ENCODE data around the gene PATZ1. TPM values are rescaled to one million over a fixed set of nuclear protein-coding genes. Genes with fewer than 3 reads are reported as not detected.
A peak's percentile ranks its signal among the peaks of the same experiment; 100 is the strongest.

Gene PATZ1
- total and polyA plus RNA-seq, 2 donors = 25.2 to 33.4 TPM

GRCh38 chr22:31291481-31292235 lies 54.5 kb downstream of the PATZ1 start:
- whole genome bisulfite sequencing = 4% methylated on average over 20 of the region's 20 CpGs
- no peaks in the 10 kb centered on the region for H3K27me3 ChIP-seq (ENCODE audit: control insufficient read depth in 2 of 2, insufficient read depth in 1 of 2, low read length in 1 of 2)

DNA sequence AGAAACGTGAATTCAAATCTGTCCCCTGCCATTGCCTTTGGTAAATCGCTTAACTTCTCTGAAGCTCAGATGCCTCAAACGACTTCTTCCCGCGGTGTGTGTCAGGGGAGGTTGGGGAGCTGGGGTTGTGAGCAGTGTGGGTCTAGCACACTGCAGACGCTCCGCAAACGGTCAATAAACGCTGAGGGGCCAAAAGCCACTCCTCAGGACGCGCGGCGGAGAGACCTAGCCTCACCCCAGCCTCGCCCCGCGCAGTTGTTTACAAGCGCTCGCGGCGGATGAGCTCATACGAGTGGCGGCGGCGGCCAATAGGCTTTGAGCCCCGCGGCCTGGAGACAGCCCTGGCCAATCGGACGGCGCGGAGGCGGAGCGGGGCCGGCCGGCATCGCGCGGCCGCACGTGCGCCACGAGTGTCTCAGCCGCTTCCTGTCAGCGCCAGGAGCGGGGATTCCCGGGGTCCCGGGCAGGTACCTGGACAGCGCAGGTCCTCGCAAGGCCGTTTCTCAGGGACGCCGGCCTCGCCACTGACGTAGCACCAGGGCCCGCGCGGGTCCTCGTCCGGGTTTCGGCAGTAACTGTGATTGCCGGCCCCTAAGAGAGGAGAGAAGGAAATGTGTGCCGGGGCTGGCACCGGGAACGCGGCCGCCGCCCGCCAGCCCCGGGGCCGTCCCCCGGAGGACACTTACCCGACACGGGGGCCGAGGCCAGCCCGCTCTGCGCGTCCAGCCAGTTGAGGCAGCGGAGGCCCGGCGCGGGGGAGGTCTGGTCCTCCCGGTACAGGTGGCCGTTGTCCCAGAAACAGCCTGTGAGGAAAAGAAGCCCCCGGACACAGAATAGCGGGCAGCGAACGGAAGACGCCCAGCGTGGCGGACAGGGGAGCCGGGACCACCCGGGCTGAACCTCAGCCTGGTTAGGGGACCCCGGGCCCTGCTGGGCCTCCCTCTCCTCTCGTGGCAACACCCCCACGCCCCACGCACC lies 55.4 kb downstream of the PATZ1 start:
- peak overlapping the region; percentile 95 to 100 for H3K27ac ChIP-seq (ENCODE audit: low read depth in 1 of 2, low read length in 1 of 2)
- peak in 8 of 9 donors; percentile 76 to 97 (median 90) for DNase-seq (ENCODE audit: low read depth in 6 of 9, low spot score in 9 of 9)
- under 1% methylated on average over 95 of the region's 95 CpGs for WGBS
- peaks cover 31 to 65% of the 10 kb centered on the region in 2 donors for H3K4me1 ChIP-seq (ENCODE audit: control insufficient read depth in 2 of 2, insufficient read depth in 2 of 2, low read length in 2 of 2)
- no peaks in the 10 kb centered on the region for H3K9me3 ChIP-seq (ENCODE audit: control insufficient read depth in 2 of 2, insufficient read depth in 1 of 2, low read length in 1 of 2)
- no peaks in the 10 kb centered on the region for H3K27me3 ChIP-seq (ENCODE audit: control insufficient read depth in 2 of 2, insufficient read depth in 1 of 2, low read length in 1 of 2)
- H3K4me3 ChIP-seq (ENCODE audit: low read length in 2 of 2) = peak overlapping the region; percentile 63 to 100
- H3K36me3 ChIP-seq (ENCODE audit: control insufficient read depth in 2 of 2, insufficient read depth in 2 of 2, low read length in 1 of 2) = peaks cover 29 to 49% of the 10 kb centered on the region in 2 donors

More at GRCh38 chr22:31291481-31292235, 54.5 kb downstream of the PATZ1 start:
- H3K4me3 ChIP-seq (ENCODE audit: low read length in 2 of 2) = peak overlapping the region; percentile 63 to 100
- DNase-seq (ENCODE audit: low read depth in 6 of 9, low spot score in 9 of 9) = peak in 4 of 9 donors; percentile 32 to 71 (median 42)
- H3K9me3 ChIP-seq (ENCODE audit: control insufficient read depth in 2 of 2, insufficient read depth in 1 of 2, low read length in 1 of 2) = no peaks in the 10 kb centered on the region
- peak overlapping the region; percentile 93 to 100 for H3K27ac ChIP-seq (ENCODE audit: low read depth in 1 of 2, low read length in 1 of 2)
- H3K36me3 ChIP-seq (ENCODE audit: control insufficient read depth in 2 of 2, insufficient read depth in 2 of 2, low read length in 1 of 2) = peaks cover 26 to 41% of the 10 kb centered on the region in 2 donors
- H3K4me1 ChIP-seq (ENCODE audit: control insufficient read depth in 2 of 2, insufficient read depth in 2 of 2, low read length in 2 of 2) = peaks cover 28 to 57% of the 10 kb centered on the region in 2 donors

- H3K9me3 ChIP-seq (ENCODE audit: control insufficient read depth in 2 of 2, insufficient read depth in 1 of 2, low read length in 1 of 2) = no peaks in the 10 kb centered on the region
- peak in 1 of 9 donors; percentile 36 for DNase-seq (ENCODE audit: low read depth in 6 of 9, low spot score in 9 of 9)
- peak overlapping the region; percentile 58 to 100 for H3K4me3 ChIP-seq (ENCODE audit: low read length in 2 of 2)
- 76% methylated on average over 13 of the region's 13 CpGs for WGBS
- peaks cover 45 to 80% of the 10 kb centered on the region in 2 donors for H3K4me1 ChIP-seq (ENCODE audit: control insufficient read depth in 2 of 2, insufficient read depth in 2 of 2, low read length in 2 of 2)
- H3K27me3 ChIP-seq (ENCODE audit: control insufficient read depth in 2 of 2, insufficient read depth in 1 of 2, low read length in 1 of 2) = no peaks in the 10 kb centered on the region
- peaks cover 43 to 61% of the 10 kb centered on the region in 2 donors for H3K36me3 ChIP-seq (ENCODE audit: control insufficient read depth in 2 of 2, insufficient read depth in 2 of 2, low read length in 1 of 2)
- H3K27ac ChIP-seq (ENCODE audit: low read depth in 1 of 2, low read length in 1 of 2) = peak overlapping the region; percentile 95 to 100
These were observed 56.8 kb downstream of the PATZ1 start for GRCh38 chr22:31289344-31289743.

GRCh38 chr22:31288496-31289240 lies 57.5 kb downstream of the PATZ1 start:
- peak overlapping the region in 1 of 2 donors; percentile 100 for H3K4me3 ChIP-seq (ENCODE audit: low read length in 2 of 2)
- no peaks in the 10 kb centered on the region for H3K27me3 ChIP-seq (ENCODE audit: control insufficient read depth in 2 of 2, insufficient read depth in 1 of 2, low read length in 1 of 2)
- 78% methylated on average over 5 of the region's 5 CpGs for WGBS
- H3K36me3 ChIP-seq (ENCODE audit: control insufficient read depth in 2 of 2, insufficient read depth in 2 of 2, low read length in 1 of 2) = peaks cover 48 to 67% of the 10 kb centered on the region in 2 donors
- H3K4me1 ChIP-seq (ENCODE audit: control insufficient read depth in 2 of 2, insufficient read depth in 2 of 2, low read length in 2 of 2) = peaks cover 49 to 82% of the 10 kb centered on the region in 2 donors
- H3K9me3 ChIP-seq (ENCODE audit: control insufficient read depth in 2 of 2, insufficient read depth in 1 of 2, low read length in 1 of 2) = no peaks in the 10 kb centered on the region
- no peak for DNase-seq (ENCODE audit: low read depth in 6 of 9, low spot score in 9 of 9)
- H3K27ac ChIP-seq (ENCODE audit: low read depth in 1 of 2, low read length in 1 of 2) = peak overlapping the region; percentile 95 to 100

DNA sequence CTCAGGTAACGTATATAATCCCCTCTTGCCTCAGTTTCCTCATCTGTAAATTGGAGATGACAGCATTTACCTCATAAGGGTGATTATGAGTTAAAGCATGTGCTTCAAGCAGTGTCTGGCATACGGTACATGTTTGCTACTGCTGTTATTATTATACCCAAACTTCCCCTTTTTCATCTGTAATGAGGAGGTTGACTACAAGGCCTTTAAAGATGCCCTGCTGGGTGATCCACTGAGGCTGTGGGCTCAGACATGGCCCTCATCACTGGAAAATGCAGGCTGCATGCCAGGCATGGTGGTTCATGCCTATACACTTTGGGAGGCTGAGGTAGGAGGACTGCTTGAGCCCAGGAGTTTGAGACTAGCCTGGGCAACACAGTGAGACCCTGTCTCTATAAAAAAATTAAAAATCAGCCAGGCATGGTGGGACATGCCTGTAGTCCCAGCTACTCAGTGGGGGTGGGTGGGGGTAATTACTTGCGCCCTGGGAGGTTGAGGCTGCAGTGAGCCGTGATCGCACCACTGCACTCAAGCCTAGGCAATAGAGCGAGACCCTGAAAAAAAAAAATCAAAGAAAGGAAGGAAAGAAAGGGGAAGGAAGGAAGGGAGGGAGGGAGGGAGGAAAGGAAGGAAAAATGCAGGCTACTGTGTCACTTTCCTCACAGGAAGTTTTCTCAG lies 58.2 kb downstream of the PATZ1 start:
- whole genome bisulfite sequencing = 83% methylated on average over 6 of the region's 6 CpGs
- H3K9me3 ChIP-seq (ENCODE audit: control insufficient read depth in 2 of 2, insufficient read depth in 1 of 2, low read length in 1 of 2) = no peaks in the 10 kb centered on the region
- peak overlapping the region; percentile 15 to 99 for H3K27ac ChIP-seq (ENCODE audit: low read depth in 1 of 2, low read length in 1 of 2)
- H3K4me3 ChIP-seq (ENCODE audit: low read length in 2 of 2) = peak overlapping the region in 1 of 2 donors; percentile 100
- H3K4me1 ChIP-seq (ENCODE audit: control insufficient read depth in 2 of 2, insufficient read depth in 2 of 2, low read length in 2 of 2) = peaks cover 49 to 78% of the 10 kb centered on the region in 2 donors
- H3K27me3 ChIP-seq (ENCODE audit: control insufficient read depth in 2 of 2, insufficient read depth in 1 of 2, low read length in 1 of 2) = no peaks in the 10 kb centered on the region
- peaks cover 55 to 74% of the 10 kb centered on the region in 2 donors for H3K36me3 ChIP-seq (ENCODE audit: control insufficient read depth in 2 of 2, insufficient read depth in 2 of 2, low read length in 1 of 2)
- DNase-seq (ENCODE audit: low read depth in 6 of 9, low spot score in 9 of 9) = no peak

DNA sequence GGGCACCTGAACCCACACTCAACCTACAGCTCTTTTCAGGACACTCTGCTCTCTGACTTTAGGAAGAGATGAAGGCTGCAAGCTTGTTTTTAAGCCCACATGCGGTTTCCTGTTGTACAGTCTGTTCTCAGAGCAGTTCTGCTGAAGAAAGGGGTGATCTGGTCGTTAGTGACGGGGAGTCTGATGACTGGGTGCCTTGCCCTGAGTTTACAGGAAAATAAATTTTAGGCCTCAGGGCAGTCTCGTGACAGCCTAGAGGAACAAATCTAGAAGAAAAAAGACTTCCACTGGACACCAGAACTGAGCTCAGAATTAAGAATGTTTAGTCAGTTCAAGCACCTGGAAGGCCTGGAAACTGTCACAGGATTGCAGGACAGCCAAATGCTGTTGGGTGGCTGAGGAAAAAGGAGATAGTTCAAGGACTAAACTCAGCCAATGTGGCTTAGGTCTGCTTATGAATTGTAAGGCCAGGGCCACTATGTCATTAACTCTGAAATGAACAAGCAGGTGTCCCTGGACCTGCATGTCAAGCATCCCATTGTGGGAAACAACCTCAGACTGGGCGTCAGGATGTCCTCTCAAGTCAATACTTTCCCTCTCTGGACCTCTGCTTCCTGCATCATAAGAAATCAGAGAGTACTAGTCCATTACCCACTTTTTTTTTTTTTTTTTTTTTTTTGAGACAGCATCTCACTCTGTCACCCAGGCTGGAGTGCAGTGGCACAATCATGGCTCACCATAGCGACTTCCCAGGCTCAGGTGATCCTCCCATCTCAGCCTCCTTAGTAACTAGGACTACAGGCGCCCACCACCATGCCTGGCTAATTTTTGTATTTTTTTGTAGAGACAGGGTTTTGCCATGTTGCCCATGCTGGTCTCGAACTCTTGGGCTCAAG lies 59.5 kb downstream of the PATZ1 start:
- Histone ChIP-seq H3K4me3 (ENCODE audit: low read length in 2 of 2) (peak overlapping the region in 1 of 2 donors; percentile 46), H3K36me3 (ENCODE audit: control insufficient read depth in 2 of 2, insufficient read depth in 2 of 2, low read length in 1 of 2) (peaks cover 69 to 88% of the 10 kb centered on the region in 2 donors), H3K4me1 (ENCODE audit: control insufficient read depth in 2 of 2, insufficient read depth in 2 of 2, low read length in 2 of 2) (peaks cover 49 to 70% of the 10 kb centered on the region in 2 donors), H3K9me3 (ENCODE audit: control insufficient read depth in 2 of 2, insufficient read depth in 1 of 2, low read length in 1 of 2) (no peaks in the 10 kb centered on the region), H3K27me3 (ENCODE audit: control insufficient read depth in 2 of 2, insufficient read depth in 1 of 2, low read length in 1 of 2) (no peaks in the 10 kb centered on the region), H3K27ac (ENCODE audit: low read depth in 1 of 2, low read length in 1 of 2) (peak overlapping the region; percentile 96 to 99)
- peak in 8 of 9 donors; percentile 57 to 91 (median 74) for DNase-seq (ENCODE audit: low read depth in 6 of 9, low spot score in 9 of 9)
- 45% methylated on average over 8 of the region's 8 CpGs for WGBS

DNA sequence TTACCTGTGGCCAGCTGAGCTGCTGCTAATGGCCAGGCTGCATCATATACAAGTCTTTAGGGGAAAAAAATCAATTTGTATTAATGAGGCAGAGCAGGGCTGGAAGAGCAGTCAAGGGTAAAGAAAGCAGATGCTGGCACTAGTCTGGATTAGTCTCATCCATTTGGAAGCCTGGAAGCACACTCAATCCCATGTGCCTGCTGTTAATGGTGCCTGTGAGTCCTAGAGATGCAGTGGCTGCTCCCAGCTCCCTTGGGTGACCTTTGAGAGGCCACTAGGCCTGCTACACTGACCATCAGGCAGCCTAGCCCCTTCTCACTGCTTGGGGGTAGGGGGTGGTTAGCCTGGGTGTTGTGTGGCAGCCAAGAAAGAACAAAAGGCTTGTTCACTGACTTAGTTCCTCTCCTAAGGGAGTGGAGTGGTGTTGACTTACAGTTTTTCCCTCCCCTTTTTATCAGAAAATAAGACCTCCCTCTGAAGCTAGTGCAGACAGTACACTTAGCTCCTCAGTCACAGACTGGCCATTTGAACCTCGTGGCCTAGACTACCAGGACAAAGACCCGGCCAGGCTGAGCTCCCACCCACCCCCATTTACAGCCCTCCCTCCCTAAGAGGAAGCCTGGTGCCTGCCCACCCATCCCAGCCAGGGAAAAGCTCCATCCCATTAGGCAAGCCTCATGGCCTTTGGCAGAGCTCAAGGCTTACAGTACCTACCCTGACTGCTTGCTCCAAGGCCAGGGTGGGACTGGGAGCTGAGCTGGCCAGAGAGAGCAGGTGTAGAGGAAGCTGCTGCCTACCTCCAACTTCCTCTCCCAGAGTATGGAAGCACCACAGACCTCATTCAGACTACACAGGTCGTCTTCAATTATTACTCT lies 61.6 kb downstream of the PATZ1 start:
- no peak for DNase-seq (ENCODE audit: low read depth in 6 of 9, low spot score in 9 of 9)
- peak overlapping the region; percentile 89 to 96 for H3K27ac ChIP-seq (ENCODE audit: low read depth in 1 of 2, low read length in 1 of 2)
- 28% methylated on average over 3 of the region's 3 CpGs for WGBS

More for the DNA sequence above, 61.6 kb downstream of the PATZ1 start:
- Histone ChIP-seq H3K36me3 (ENCODE audit: control insufficient read depth in 2 of 2, insufficient read depth in 2 of 2, low read length in 1 of 2) (peaks cover 83 to 90% of the 10 kb centered on the region in 2 donors), H3K27me3 (ENCODE audit: control insufficient read depth in 2 of 2, insufficient read depth in 1 of 2, low read length in 1 of 2) (no peaks in the 10 kb centered on the region), H3K9me3 (ENCODE audit: control insufficient read depth in 2 of 2, insufficient read depth in 1 of 2, low read length in 1 of 2) (no peaks in the 10 kb centered on the region), H3K4me3 (ENCODE audit: low read length in 2 of 2) (peak overlapping the region in 1 of 2 donors; percentile 46), H3K4me1 (ENCODE audit: control insufficient read depth in 2 of 2, insufficient read depth in 2 of 2, low read length in 2 of 2) (peaks cover 51 to 63% of the 10 kb centered on the region in 2 donors)
